GM12878 (cell line): ENCODE measurements around the gene DNAAF2. TPM values are rescaled to one million over a fixed set of nuclear protein-coding genes. Genes with fewer than 3 reads are reported as not detected.

ENCODE experiments used
- BCL11A ChIP-seq: IDR thresholded peaks from 2 replicates; pipeline ENCODE4 v1.6.1; 2011; ENCODE audit warnings: low read depth, low read length
- CHD4 ChIP-seq: fragments of 200-600 bp; sonication (generic); IDR thresholded peaks from 2 replicates; pipeline ENCODE4 v1.6.1; 2016; ENCODE audit warnings: mild to moderate bottlenecking
- EED ChIP-seq: sonication (generic); IDR thresholded peaks from 2 replicates; pipeline ENCODE4 v1.6.1; 2016; ENCODE audit warnings: antibody characterized with exemption, low read depth
- HCFC1 ChIP-seq: fragments of 150-350 bp; IDR thresholded peaks from 2 replicates; pipeline ENCODE4 v1.6.1; 2014; ENCODE audit warnings: low read length
- KAT2A ChIP-seq: conservative IDR thresholded peaks from 2 replicates; pipeline ENCODE4 v1.6.1; 2011; ENCODE audit warnings: low read depth, low read length; ENCODE audit not compliant: control insufficient read depth
- KLF5 ChIP-seq: fragments of 450-650 bp; IDR thresholded peaks from 2 replicates; pipeline ENCODE4 v1.6.1; 2014; ENCODE audit warnings: mild to moderate bottlenecking; ENCODE audit not compliant: partially characterized antibody
- MTA3 ChIP-seq: IDR thresholded peaks from 2 replicates; pipeline ENCODE4 v1.6.1; 2012; ENCODE audit warnings: low read length, inconsistent platforms, borderline replicate concordance
- NRF1 ChIP-seq: conservative IDR thresholded peaks from 2 replicates; pipeline ENCODE4 v1.6.1; 2011; ENCODE audit warnings: mild to moderate bottlenecking, low read depth, low read length, improper control_type of control experiment
- POU2F2 ChIP-seq: IDR thresholded peaks from 3 replicates; pipeline ENCODE4 v1.6.1; 2011; ENCODE audit warnings: low read depth, mild to moderate bottlenecking, low read length, borderline replicate concordance
- SIX5 ChIP-seq: IDR thresholded peaks from 2 replicates; pipeline ENCODE4 v1.6.1; 2011; ENCODE audit warnings: mild to moderate bottlenecking, low read depth, low read length, moderate library complexity; ENCODE audit not compliant: severe bottlenecking
- SREBF1 ChIP-seq: IDR thresholded peaks from 2 replicates; pipeline ENCODE4 v1.6.1; 2012; ENCODE audit warnings: mild to moderate bottlenecking, low read length
- SREBF2 ChIP-seq: IDR thresholded peaks from 2 replicates; pipeline ENCODE4 v1.6.1; 2012; ENCODE audit warnings: mild to moderate bottlenecking, low read length
- STAT1 ChIP-seq: fragments of 450-650 bp; conservative IDR thresholded peaks from 2 replicates; pipeline ENCODE4 v1.6.1; 2014; ENCODE audit warnings: antibody characterized with exemption, mild to moderate bottlenecking
- TCF7 ChIP-seq: IDR thresholded peaks from 2 replicates; pipeline ENCODE4 v1.6.1; 2014; ENCODE audit warnings: antibody characterized with exemption, borderline replicate concordance
- WRNIP1 ChIP-seq: IDR thresholded peaks from 2 replicates; pipeline ENCODE4 v1.6.1; 2011; ENCODE audit warnings: low read depth, low read length, improper control_type of control experiment, borderline replicate concordance
- ZNF384 ChIP-seq: IDR thresholded peaks from 2 replicates; pipeline ENCODE4 v1.6.1; 2012; ENCODE audit warnings: low read depth, mild to moderate bottlenecking, low read length, improper control_type of control experiment, borderline replicate concordance
- polyA plus RNA-seq, 11 experiments: library from polyadenylated mRNA; depleted of rRNA in 4 of 11; unstranded in 6 of 11; stranded (reverse) in 5 of 11; fragments of >200 nt; fragmentation: Nextera tagmentation in 4 of 11; fragmentation: Illumina TruSeq in 1 of 11; extraction: Ambion mirVana in 4 of 11; extraction: Trizol in 1 of 11; gene quantifications; 1 replicate in 1 of 11; 2 replicates in 10 of 11; pipeline versions ENCODE4 v1.2.1 to v1.2.3, GENCODE V29; 2011 to 2016; ENCODE audit warnings: inconsistent platforms in 2 of 11, missing spikeins in 2 of 11, low read depth in 1 of 11
- total RNA-seq, 4 experiments: library from RNA; depleted of rRNA in 3 of 4; stranded (reverse); fragments of >200 nt in 3 of 4; fragmentation: Illumina TruSeq in 1 of 4; extraction: Trizol in 1 of 4; gene quantifications; 2 replicates each; pipeline versions ENCODE4 v1.2.1 to v1.2.3, GENCODE V29; 2013 to 2021
- TF ChIP-seq, protein P1 (sequence below): IDR thresholded peaks from 2 replicates; pipeline ENCODE4 v1.6.1; 2012; ENCODE audit warnings: mild to moderate bottlenecking, low read depth, low read length
- TF ChIP-seq, protein P2 (sequence below): IDR thresholded peaks from 2 replicates; pipeline ENCODE4 v1.6.1; 2012; ENCODE audit warnings: low read depth, low read length, improper control_type of control experiment
- TF ChIP-seq, protein P3 (sequence below): fragments of 450-650 bp; IDR thresholded peaks from 2 replicates; pipeline ENCODE4 v1.6.1; 2017; ENCODE audit warnings: mild to moderate bottlenecking, moderate library complexity
- TF ChIP-seq, protein P4 (sequence below): fragments of 450-650 bp; IDR thresholded peaks from 2 replicates; pipeline ENCODE4 v1.6.1; 2017; ENCODE audit warnings: mild to moderate bottlenecking, low read depth, inconsistent platforms; ENCODE audit not compliant: poor library complexity, severe bottlenecking

The DNAAF2 gene
- total and polyA plus RNA-seq, 10 of the 15 experiments (the other 5 are each of a cell fraction or from before 2014, with no cell fraction given), result 5.7 to 24.7 (median 10.8) TPM

DNA sequence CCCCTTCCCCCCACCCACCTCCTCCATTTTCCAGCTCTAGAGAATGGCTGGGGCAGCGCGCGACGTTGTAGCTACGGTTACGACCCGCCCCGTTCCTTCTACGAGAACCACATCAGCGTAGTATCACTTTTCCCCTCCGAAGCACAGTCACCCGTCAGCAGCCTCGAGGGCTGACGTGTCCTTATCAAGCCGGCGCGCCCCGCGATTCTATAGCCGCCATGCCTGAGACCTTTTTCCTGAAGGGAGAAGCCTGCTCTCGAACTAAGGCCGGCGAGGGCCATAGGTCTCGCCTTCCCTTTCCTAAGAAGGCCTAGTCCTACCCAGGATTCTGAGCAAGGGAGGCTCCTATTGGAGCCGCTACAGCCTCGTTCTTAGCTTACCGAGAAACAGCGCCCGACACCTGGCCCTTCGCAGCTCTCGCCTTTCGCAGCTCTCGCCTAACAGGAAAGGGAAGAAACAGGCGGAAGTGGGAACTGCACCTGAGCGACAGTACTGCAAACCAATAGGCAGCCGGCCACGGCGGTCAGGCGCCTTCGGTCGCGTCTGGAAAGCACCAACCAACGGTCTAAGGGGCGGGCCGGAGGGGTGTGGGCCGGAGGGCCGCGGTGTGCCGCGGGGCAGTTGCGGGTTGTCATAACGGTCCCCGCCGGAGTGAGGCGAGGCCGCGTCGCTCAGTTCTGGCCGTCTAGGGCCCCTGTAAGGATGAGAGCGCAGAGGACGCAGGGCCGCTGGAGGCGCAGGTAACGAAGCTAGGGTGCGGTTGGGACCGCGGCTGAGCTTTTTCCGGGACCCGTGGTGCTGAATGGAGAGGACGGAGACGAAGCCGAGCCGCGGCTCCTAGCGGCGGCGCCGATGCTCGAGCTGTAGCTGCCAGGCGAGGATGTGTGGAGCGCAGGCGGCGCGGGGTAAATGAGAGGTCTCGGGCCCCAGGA, 14.6 kb downstream of the DNAAF2 start, which contains the start of the genes MGAT2 and RPL36AL (continued):
- TF ChIP-seq, protein P1, sequence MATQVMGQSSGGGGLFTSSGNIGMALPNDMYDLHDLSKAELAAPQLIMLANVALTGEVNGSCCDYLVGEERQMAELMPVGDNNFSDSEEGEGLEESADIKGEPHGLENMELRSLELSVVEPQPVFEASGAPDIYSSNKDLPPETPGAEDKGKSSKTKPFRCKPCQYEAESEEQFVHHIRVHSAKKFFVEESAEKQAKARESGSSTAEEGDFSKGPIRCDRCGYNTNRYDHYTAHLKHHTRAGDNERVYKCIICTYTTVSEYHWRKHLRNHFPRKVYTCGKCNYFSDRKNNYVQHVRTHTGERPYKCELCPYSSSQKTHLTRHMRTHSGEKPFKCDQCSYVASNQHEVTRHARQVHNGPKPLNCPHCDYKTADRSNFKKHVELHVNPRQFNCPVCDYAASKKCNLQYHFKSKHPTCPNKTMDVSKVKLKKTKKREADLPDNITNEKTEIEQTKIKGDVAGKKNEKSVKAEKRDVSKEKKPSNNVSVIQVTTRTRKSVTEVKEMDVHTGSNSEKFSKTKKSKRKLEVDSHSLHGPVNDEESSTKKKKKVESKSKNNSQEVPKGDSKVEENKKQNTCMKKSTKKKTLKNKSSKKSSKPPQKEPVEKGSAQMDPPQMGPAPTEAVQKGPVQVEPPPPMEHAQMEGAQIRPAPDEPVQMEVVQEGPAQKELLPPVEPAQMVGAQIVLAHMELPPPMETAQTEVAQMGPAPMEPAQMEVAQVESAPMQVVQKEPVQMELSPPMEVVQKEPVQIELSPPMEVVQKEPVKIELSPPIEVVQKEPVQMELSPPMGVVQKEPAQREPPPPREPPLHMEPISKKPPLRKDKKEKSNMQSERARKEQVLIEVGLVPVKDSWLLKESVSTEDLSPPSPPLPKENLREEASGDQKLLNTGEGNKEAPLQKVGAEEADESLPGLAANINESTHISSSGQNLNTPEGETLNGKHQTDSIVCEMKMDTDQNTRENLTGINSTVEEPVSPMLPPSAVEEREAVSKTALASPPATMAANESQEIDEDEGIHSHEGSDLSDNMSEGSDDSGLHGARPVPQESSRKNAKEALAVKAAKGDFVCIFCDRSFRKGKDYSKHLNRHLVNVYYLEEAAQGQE, result no peak
- TF ChIP-seq CHD4, result no peak
- no peak; the same call in 1 of the 2 replicates for TF ChIP-seq STAT1
- TF ChIP-seq EED, result peak; percentile 9; the same call in 1 of the 2 replicates
- TF ChIP-seq KAT2A, result no peak
- TF ChIP-seq POU2F2, result peak; percentile 86; the same call in 2 of the 3 replicates
- TF ChIP-seq SREBF1, result no peak; the same call in 1 of the 2 replicates
- TF ChIP-seq, protein P2, sequence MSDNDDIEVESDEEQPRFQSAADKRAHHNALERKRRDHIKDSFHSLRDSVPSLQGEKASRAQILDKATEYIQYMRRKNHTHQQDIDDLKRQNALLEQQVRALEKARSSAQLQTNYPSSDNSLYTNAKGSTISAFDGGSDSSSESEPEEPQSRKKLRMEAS, result no peak
- TF ChIP-seq ZNF384, result no peak
- no peak for TF ChIP-seq MTA3
- TF ChIP-seq TCF7, result no peak
- TF ChIP-seq HCFC1, result no peak; the same call in 1 of the 2 replicates
- TF ChIP-seq BCL11A, result no peak
- TF ChIP-seq, protein P3, sequence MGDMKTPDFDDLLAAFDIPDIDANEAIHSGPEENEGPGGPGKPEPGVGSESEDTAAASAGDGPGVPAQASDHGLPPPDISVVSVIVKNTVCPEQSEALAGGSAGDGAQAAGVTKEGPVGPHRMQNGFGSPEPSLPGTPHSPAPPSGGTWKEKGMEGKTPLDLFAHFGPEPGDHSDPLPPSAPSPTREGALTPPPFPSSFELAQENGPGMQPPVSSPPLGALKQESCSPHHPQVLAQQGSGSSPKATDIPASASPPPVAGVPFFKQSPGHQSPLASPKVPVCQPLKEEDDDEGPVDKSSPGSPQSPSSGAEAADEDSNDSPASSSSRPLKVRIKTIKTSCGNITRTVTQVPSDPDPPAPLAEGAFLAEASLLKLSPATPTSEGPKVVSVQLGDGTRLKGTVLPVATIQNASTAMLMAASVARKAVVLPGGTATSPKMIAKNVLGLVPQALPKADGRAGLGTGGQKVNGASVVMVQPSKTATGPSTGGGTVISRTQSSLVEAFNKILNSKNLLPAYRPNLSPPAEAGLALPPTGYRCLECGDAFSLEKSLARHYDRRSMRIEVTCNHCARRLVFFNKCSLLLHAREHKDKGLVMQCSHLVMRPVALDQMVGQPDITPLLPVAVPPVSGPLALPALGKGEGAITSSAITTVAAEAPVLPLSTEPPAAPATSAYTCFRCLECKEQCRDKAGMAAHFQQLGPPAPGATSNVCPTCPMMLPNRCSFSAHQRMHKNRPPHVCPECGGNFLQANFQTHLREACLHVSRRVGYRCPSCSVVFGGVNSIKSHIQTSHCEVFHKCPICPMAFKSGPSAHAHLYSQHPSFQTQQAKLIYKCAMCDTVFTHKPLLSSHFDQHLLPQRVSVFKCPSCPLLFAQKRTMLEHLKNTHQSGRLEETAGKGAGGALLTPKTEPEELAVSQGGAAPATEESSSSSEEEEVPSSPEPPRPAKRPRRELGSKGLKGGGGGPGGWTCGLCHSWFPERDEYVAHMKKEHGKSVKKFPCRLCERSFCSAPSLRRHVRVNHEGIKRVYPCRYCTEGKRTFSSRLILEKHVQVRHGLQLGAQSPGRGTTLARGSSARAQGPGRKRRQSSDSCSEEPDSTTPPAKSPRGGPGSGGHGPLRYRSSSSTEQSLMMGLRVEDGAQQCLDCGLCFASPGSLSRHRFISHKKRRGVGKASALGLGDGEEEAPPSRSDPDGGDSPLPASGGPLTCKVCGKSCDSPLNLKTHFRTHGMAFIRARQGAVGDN, result peak; percentile 34
- 0 out of 2 replicates have a peak, but pooled peaks have one; percentile 42 for TF ChIP-seq SREBF2
- TF ChIP-seq, protein P4, sequence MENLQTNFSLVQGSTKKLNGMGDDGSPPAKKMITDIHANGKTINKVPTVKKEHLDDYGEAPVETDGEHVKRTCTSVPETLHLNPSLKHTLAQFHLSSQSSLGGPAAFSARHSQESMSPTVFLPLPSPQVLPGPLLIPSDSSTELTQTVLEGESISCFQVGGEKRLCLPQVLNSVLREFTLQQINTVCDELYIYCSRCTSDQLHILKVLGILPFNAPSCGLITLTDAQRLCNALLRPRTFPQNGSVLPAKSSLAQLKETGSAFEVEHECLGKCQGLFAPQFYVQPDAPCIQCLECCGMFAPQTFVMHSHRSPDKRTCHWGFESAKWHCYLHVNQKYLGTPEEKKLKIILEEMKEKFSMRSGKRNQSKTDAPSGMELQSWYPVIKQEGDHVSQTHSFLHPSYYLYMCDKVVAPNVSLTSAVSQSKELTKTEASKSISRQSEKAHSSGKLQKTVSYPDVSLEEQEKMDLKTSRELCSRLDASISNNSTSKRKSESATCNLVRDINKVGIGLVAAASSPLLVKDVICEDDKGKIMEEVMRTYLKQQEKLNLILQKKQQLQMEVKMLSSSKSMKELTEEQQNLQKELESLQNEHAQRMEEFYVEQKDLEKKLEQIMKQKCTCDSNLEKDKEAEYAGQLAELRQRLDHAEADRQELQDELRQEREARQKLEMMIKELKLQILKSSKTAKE, result no peak
- TF ChIP-seq NRF1, result no peak
- TF ChIP-seq KLF5, result no peak
- TF ChIP-seq SIX5, result peak; percentile 22
- no peak for TF ChIP-seq WRNIP1
